GM12875 (cell line): ENCODE measurements around the gene ZNF507.

ENCODE experiments used
- H3K4me3 ChIP-seq: one replicate; pipeline ENCODE4 v1.5.1; 2011; ENCODE audit warnings: low read depth, low read length, control low read depth
- TF ChIP-seq, protein P1 (sequence below): IDR thresholded peaks from 2 replicates; pipeline ENCODE4 v1.5.1; 2011; ENCODE audit warnings: low read depth, mild to moderate bottlenecking, control low read depth, inconsistent platforms, low read length, moderate library complexity, borderline replicate concordance; ENCODE audit not compliant: insufficient read depth

The ZNF507 gene

DNA sequence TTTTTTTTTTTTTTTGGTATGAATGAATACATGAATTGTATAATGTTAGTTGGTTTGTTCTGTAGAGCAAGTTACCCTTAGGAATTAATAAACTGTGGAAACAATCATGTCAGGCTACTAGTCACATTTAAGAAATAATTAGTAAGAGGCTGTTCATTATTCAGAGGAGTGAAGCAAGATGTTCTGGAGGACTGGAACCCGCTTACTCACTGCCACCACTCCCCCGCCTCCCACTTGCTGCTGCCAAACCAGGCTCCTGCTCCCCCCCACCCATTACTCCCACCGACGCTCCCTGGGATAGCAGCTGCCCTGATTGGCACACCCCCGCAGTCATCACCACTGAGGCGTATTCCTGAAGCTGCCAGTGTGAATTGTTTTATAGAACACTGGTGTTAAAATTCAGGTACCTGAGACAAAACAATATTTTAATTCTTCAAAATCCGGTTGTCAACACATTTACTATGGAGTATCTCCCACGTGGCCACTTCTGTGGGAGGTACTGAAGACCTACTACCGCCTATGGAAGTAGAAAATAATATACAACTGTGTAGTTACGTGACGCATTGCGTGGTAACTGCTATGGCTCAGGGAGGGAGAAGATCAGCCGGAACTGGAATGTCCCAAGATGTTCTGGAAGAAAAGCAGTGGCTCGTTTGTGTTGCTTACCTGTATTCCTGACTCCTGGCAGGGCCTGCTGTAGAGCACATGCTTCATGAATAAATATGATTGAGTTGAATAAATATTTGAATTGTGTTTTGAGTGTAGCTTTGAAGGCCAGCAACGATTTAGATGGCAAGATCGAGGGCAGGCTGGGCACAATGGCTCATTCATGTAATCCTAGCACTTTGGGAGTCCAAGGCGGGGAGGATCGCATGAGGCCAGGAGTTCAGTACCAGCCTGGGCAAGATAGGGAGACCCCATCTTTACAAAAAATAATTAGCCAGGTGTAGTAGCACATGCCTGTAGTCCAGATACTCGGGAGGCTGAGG lies 61.9 kb downstream of the ZNF507 start:
- H3K4me3 ChIP-seq, result no peak overlapping the region
- TF ChIP-seq, protein P1, sequence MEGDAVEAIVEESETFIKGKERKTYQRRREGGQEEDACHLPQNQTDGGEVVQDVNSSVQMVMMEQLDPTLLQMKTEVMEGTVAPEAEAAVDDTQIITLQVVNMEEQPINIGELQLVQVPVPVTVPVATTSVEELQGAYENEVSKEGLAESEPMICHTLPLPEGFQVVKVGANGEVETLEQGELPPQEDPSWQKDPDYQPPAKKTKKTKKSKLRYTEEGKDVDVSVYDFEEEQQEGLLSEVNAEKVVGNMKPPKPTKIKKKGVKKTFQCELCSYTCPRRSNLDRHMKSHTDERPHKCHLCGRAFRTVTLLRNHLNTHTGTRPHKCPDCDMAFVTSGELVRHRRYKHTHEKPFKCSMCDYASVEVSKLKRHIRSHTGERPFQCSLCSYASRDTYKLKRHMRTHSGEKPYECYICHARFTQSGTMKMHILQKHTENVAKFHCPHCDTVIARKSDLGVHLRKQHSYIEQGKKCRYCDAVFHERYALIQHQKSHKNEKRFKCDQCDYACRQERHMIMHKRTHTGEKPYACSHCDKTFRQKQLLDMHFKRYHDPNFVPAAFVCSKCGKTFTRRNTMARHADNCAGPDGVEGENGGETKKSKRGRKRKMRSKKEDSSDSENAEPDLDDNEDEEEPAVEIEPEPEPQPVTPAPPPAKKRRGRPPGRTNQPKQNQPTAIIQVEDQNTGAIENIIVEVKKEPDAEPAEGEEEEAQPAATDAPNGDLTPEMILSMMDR, result no peak

DNA sequence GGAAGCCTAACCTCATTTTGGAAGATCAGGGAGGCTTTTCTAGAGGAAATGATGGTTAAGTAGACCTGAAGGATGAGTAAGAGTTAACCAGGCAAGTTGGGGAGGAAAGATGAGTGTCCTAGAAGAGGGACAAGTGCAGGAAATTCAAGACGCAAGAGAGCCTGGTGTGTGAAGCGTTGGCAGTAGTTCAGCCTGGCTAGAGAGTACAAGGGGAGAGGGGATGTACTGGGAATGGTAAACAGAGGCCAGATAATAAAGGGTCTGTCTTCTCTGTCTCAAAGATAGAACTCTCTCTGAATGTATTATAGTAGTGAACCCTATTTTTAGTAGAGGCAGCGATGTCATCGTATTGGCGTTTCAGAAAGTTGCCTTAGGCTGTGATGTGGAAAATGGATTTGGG lies 69.8 kb downstream of the ZNF507 start:
- no peak overlapping the region for H3K4me3 ChIP-seq
- TF ChIP-seq, protein P1, result no peak

DNA sequence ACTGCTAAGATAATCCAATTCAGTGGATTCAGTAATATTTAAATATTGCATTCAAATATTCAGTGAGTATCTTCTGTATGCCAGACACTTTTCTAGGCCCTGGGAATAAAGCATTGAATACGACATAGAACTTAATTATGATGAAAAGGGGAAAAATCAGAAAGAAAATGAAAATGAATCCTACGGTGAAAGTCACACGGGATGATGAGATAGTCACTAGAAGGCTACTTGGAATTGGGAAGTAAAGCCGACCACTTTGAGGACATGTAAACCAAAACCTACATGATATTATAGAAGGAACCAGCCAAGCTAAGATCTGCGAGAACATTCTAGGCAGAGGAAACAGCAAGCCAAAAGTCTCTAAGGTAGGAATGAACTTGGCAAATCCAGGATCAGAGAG lies 70.3 kb downstream of the ZNF507 start:
- H3K4me3 ChIP-seq, result no peak overlapping the region
- TF ChIP-seq, protein P1, result no peak

DNA sequence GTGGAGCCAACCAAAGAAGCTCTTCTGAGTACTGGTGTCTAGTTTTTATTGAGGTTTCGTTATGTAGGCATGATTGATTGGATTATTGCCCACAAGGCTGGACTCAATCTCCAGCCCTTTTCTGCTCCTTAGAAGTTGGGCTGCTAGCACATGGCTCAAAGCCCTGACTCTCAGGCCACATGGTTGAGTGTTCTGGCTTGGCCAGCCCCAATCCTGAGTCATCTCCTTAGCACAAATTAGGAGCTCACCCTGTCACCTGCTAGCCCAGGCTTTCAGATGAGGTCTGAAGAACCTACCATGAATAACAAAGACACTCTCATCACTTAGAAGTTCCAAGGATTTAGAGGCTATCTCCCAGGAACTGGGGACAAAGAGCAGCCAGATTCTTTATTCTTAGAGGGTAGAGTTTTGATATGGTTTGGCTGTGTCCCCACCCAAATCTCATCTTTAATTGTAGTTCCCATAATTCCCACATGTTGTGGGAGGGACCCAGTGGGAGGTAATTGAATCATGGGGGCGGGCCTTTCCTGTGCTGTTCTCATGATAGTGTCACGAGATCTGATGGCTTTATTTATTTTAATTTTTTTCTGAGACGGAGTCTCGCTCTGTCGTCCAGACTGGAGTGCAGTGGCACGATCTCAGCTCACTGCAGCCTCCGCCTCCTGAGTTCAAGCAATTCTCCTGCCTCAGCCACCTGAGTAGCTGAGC lies 71.5 kb downstream of the ZNF507 start:
- TF ChIP-seq, protein P1, result no peak
- no peak overlapping the region for H3K4me3 ChIP-seq

DNA sequence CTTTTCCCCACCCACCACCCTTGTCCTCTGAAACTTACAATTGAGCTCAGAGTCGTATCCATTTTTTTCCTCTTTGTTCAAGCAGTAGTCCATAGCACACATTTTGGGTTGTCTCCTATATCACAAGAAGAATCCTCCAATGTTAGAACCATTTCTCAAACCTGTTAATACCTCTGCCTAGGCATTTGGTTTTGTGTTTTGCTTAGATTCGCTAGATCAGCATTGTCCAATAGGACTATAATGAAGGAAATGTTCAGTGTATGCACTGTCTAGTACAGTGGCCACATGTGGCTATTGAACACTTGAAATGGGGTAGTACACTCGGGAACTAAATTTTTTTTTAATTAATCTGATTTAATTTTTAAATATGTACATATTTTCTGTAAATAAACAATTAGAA lies 72.7 kb downstream of the ZNF507 start:
- TF ChIP-seq, protein P1, result no peak

DNA sequence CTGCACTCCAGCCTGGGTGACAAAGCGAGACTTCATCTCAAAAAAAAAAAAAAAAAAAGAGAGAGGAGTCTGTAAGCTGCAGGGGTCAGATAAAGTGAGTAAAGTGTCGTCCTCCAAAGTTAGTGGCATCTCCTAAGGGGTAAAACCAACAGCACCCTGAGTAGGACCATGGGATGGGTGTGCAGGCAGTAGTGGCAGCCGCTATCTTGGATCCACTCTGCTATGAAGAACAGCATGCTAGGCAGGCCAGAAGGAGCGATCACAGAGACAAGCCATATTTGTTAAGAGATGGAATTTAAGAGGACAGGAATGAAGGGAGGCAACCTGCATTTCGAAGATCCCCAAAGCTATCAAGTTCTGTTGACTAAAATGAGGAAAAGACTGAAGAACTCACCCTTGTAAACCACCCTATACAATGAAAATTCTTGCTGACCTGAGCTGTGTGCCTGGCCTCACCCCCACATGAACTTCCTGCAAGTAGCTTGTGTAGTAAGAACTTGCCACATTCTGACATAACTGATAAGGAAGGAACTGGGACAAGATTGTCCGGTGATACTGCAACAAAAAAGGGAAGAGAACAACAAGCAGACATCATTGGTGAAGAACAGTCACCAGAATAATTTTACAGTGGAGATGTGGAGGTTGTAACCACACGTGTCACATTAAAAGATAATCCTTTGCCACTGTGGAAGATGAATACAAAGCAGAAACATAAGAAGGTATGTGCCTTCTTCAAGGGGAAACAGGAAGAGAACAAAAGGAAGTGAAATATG lies 76.4 kb downstream of the ZNF507 start:
- TF ChIP-seq, protein P1, result no peak

More for the DNA sequence above, 72.7 kb downstream of the ZNF507 start:
- H3K4me3 ChIP-seq, result no peak overlapping the region

More for the DNA sequence above, 76.4 kb downstream of the ZNF507 start:
- H3K4me3 ChIP-seq, result no peak overlapping the region
